ENCODE measurements around the gene AHRR. TPM values are rescaled to one million over a fixed set of nuclear protein-coding genes. Genes with fewer than 3 reads are reported as not detected.
A peak's percentile ranks its signal among the peaks of the same experiment; 100 is the strongest.
"Not testable (repeated sequence)": the region's sequence is repeated elsewhere in the genome, so short reads cannot be mapped to it uniquely, and the experiment has no call there.

The AHRR gene
- total RNA-seq (2021; fragmentation: NEBNext Ultra II Directional; extraction: Animal tissue kit (Norgen Biotek cat#: 25700)) = 10 to 100 TPM; 30.9 to 55.7 (median 51.9) TPM
- long read RNA-seq, partial matches to known transcripts = 0 of 30 reads
- long read RNA-seq, other reads (novel, unspliced or antisense) = 30 of 30 reads

DNA sequence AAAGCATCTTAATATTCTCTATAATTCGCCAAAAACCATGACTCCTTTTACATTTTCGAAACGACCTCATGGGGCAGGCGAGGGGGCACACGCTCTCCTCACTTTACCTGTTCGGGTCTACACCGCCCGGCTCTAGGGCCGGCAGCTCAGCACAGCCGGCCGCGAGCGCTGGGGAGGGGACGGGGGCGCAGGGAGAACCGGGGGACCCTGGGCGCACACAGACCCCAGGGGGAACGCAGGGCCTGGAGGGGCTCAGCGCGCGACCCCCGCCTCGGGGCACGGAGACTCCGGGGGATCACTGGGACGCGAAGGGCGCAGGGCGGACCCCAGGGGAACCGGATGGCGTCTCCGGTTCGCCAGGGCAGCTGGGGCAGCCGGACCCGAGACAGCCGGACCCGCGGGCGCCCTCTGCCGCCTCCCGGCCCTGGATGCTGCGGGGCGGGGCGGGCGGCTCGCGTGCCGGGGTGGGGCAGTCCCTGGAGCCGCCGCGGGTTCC, at the start of gene AHRR:
Gene AHRR (plus strand): TSS at position 485 of the 496 bp plus-strand sequence. CDS start 22,189 bp downstream, outside the sequence.
- Mint-ChIP-seq H3K27me3 (ENCODE audit: insufficient read depth) (peaks cover 8% of the 10 kb centered on the region), H3K36me3 (ENCODE audit: low read depth) (peaks cover 22% of the 10 kb centered on the region), H3K27ac (peak within 1 kb of the TSS; percentile 69), H3K4me1 (ENCODE audit: low read depth) (peaks cover 35% of the 10 kb centered on the region), H3K4me3 (peak within 1 kb of the TSS; percentile 87), H3K9me3 (no peaks in the 10 kb centered on the region)
- TF ChIP-seq, protein P1, sequence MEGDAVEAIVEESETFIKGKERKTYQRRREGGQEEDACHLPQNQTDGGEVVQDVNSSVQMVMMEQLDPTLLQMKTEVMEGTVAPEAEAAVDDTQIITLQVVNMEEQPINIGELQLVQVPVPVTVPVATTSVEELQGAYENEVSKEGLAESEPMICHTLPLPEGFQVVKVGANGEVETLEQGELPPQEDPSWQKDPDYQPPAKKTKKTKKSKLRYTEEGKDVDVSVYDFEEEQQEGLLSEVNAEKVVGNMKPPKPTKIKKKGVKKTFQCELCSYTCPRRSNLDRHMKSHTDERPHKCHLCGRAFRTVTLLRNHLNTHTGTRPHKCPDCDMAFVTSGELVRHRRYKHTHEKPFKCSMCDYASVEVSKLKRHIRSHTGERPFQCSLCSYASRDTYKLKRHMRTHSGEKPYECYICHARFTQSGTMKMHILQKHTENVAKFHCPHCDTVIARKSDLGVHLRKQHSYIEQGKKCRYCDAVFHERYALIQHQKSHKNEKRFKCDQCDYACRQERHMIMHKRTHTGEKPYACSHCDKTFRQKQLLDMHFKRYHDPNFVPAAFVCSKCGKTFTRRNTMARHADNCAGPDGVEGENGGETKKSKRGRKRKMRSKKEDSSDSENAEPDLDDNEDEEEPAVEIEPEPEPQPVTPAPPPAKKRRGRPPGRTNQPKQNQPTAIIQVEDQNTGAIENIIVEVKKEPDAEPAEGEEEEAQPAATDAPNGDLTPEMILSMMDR (IDR thresholded peaks at IDR 0.05) = peak; percentile 74
- DNase-seq = peak; percentile 59

DNA sequence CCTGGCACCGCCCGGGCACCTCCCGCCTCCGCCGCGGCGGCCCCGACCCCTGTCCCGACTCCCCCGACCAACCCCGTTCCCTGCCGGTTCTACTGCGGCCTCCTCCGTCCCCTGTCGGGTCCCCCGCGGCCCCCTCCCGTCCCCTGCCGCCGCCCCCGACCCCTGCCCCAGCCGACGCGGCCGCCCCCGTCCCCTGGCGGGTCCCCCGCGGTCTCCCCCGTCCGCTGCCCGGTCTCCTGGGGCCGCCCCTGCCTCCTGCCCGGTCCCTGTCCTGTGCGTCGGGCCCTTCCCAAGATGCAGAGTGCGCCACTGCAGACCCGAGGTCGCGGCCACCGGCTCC, 49.7 kb upstream of the AHRR start:
- Mint-ChIP-seq H3K4me1 (ENCODE audit: low read depth) (peaks cover 33% of the 10 kb centered on the region), H3K4me3 (peak overlapping the region; percentile 92; the same call in 1 of the 2 replicates), H3K27ac (peak overlapping the region; percentile 96), H3K36me3 (ENCODE audit: low read depth) (peaks cover 25% of the 10 kb centered on the region)
- not testable (repeated sequence) for H3K9me3 Mint-ChIP-seq; DNase-seq; H3K27me3 Mint-ChIP-seq (ENCODE audit: insufficient read depth)

DNA sequence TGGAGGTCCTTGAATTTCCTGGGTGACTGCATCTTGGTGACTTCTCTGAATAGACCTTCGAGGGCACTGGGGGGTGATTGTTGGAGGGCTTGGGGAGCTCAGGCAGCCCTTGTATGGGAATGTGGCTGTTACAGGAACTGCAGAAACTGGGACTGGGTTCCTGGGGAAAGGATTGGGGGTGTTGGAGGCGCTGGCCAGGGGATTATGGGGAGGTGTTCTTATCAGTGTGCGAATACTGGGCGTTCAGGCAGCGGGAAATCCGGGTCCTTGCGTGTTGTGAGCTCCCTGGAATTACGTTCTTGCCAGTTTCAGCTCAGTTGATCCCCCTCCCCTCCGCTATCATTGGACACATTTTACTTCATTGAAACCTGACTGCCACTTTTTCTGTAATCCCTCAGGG, 48.4 kb upstream of the AHRR start:
- peaks cover 33% of the 10 kb centered on the region for H3K4me1 Mint-ChIP-seq (ENCODE audit: low read depth)
- not testable (repeated sequence) for H3K27me3 Mint-ChIP-seq (ENCODE audit: insufficient read depth); H3K9me3 Mint-ChIP-seq; DNase-seq
- peak overlapping the region; percentile 79 for H3K4me3 Mint-ChIP-seq
- H3K36me3 Mint-ChIP-seq (ENCODE audit: low read depth) = peaks cover 18% of the 10 kb centered on the region
- H3K27ac Mint-ChIP-seq = peak overlapping the region; percentile 37

DNA sequence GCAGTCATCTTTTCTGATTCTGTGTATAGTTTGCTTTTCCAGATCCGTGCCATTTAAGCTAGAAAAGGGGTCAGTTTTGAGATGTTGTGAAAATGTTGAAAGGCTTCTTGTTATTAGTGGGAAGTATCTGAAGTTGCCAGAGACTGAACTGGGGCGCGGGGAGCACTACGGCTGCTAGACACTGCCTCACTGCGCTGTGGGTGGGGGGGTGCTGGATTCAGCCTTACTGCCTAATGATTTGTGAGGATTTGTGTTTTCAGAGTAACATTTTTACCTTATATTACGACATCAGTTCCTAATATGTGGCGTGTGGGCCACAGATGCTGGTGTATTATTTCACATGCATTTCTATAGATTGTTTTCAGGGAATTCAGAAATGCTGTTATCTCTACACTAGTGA, 48.0 kb upstream of the AHRR start:
- H3K27me3 Mint-ChIP-seq (ENCODE audit: insufficient read depth); DNase-seq; H3K9me3 Mint-ChIP-seq: not testable (repeated sequence)
- Mint-ChIP-seq H3K36me3 (ENCODE audit: low read depth) (peaks cover 18% of the 10 kb centered on the region), H3K4me1 (ENCODE audit: low read depth) (peaks cover 33% of the 10 kb centered on the region), H3K27ac (peak overlapping the region; percentile 37), H3K4me3 (peak overlapping the region; percentile 79)

DNA sequence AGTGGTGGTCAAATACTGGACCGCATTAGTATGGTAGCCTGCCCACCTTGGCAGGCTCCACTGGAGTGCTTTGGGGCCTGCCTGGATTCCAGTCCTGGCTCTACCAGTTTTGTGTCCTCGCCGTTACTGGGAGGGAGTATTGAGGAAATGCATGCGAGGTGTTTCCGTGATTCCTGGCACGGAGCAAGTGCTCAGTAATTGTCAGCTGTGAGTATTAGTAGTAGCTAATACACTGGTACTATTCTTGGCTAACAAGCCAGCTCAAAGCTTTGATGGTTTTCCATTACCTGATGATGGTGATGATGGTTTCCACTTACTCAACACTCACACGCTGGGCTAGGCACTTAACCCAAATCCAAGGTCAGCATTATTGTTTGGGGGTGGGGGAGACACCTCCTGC, 47.2 kb upstream of the AHRR start:
- H3K9me3 Mint-ChIP-seq; H3K27ac Mint-ChIP-seq; H3K27me3 Mint-ChIP-seq (ENCODE audit: insufficient read depth); DNase-seq; H3K4me3 Mint-ChIP-seq: not testable (repeated sequence)
- Mint-ChIP-seq H3K36me3 (ENCODE audit: low read depth) (peaks cover 22% of the 10 kb centered on the region), H3K4me1 (ENCODE audit: low read depth) (peaks cover 34% of the 10 kb centered on the region)

DNA sequence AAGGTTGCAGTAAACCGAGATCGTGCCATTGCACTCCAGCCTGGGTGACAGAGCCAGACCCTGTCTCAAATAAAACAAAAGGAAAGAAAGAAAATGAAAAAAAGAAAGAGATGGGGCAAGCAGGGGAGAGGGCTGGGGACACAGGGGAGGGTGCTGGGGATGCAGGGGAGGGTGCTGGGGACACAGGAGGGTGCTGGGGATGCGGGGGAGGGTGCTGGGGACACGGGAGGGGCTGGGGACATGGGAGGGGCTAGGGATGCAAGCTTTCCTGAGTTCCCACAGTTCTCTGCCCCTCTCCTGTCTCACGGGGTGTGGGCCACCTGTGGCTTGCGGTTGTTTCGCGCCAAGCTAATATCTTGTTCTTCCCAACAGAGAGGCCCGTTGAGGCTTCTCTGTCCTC, 42.9 kb upstream of the AHRR start:
- TF ChIP-seq, protein P1 (IDR thresholded peaks at IDR 0.05) = no peak
- Mint-ChIP-seq H3K4me1 (ENCODE audit: low read depth) (peaks cover 10% of the 10 kb centered on the region), H3K27me3 (ENCODE audit: insufficient read depth) (peaks cover 4% of the 10 kb centered on the region; the same call in 1 of the 2 replicates), H3K4me3 (no peak overlapping the region), H3K36me3 (ENCODE audit: low read depth) (peaks cover 40% of the 10 kb centered on the region), H3K9me3 (no peaks in the 10 kb centered on the region), H3K27ac (no peak overlapping the region)
- DNase-seq = no peak

DNA sequence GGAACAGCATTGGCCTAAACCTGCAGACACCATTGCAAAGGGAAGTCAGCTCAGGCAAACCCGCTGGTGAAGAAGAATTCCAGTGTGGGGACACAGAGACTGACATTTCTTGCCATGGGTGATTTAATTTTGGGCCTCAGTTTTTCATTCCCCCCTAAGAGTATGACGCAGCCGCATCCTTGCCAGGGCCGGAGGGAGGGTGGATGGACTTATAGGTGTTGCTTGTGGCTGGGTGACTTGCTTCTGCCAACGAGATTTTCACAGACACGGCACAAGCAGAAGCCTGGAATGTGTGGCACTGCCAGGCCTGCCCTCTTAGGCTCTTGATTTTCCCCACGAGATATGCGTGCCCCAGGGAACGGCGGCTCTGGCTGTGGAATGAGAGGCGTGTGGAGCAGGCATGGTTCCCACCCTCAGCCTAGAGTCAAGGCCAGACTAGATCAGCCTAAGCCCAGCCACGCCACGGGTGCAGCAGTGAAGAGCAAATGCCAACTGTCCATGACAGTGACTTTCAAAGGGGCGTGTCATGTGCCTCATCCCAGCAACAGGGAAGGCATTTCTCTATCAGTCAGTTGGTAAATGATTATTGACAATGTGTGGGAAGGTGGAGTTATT, 42.4 kb upstream of the AHRR start:
- not testable (repeated sequence) for H3K4me3 Mint-ChIP-seq; H3K27me3 Mint-ChIP-seq (ENCODE audit: insufficient read depth); H3K9me3 Mint-ChIP-seq; H3K4me1 Mint-ChIP-seq (ENCODE audit: low read depth); DNase-seq; H3K27ac Mint-ChIP-seq
- peaks cover 35% of the 10 kb centered on the region for H3K36me3 Mint-ChIP-seq (ENCODE audit: low read depth)

DNA sequence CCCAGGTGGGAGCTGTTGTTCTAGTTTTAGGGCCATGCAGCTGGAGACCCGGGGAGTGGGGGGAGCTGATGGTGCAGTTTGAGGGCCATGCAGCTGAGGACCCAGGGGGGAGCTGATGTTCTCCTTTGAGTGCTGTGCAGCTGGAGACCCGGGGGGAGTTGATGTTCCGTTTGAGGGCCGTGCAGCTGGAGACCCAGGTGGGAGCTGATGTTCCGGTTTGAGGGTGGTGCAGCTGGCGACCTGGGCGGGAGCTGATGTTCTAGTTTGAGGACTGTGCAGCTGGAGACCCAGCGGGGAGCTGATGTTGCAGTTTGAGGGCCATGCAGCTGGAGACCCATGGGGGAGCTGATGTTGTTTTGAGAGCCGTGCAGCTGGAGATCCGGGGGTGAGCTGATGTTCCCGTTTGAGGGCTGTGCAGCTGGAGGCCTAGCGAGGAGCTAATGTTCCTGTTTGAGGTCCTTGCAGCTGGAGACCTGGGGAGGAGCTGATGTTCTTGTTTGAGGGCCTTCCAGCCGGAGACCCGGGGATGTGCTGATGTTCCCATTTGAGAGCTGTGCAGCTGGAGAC, 35.4 kb upstream of the AHRR start:
- TF ChIP-seq, protein P1 (IDR thresholded peaks at IDR 0.05) = no peak

DNA sequence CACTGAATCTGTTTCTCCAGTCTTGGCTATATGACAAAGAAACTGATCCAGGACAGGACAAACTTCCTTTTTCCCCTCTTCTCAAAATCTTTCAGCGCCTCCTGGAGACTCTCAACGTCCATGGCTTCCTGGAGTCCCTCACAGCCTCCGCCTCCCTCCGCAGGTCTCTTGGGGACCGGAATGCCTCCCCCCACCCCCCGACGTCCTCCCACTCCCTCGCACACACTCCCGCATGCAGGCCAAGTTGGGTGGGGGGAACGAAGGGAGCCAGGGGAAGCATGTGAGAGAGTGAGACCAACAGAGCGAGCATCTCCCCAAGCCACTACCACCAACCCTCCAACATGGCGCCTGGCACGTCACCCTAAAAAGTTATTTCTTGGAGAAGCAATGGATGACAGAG, 31.3 kb upstream of the AHRR start:
- H3K9me3 Mint-ChIP-seq; H3K4me3 Mint-ChIP-seq; H3K4me1 Mint-ChIP-seq (ENCODE audit: low read depth); H3K27me3 Mint-ChIP-seq (ENCODE audit: insufficient read depth); H3K27ac Mint-ChIP-seq; DNase-seq: not testable (repeated sequence)
- peaks cover 20% of the 10 kb centered on the region for H3K36me3 Mint-ChIP-seq (ENCODE audit: low read depth)

More for the DNA sequence above, 35.4 kb upstream of the AHRR start:
- DNase-seq = no peak
- no peaks in the 10 kb centered on the region for H3K9me3 Mint-ChIP-seq
- H3K36me3 Mint-ChIP-seq (ENCODE audit: low read depth) = peaks cover 28% of the 10 kb centered on the region
- H3K4me1 Mint-ChIP-seq (ENCODE audit: low read depth) = peaks cover 13% of the 10 kb centered on the region; the same call in 1 of the 2 replicates
- no peak overlapping the region; the same call in 1 of the 2 replicates for H3K4me3 Mint-ChIP-seq
- no peak overlapping the region for H3K27ac Mint-ChIP-seq
- peaks cover 2% of the 10 kb centered on the region; the same call in 1 of the 2 replicates for H3K27me3 Mint-ChIP-seq (ENCODE audit: insufficient read depth)

DNA sequence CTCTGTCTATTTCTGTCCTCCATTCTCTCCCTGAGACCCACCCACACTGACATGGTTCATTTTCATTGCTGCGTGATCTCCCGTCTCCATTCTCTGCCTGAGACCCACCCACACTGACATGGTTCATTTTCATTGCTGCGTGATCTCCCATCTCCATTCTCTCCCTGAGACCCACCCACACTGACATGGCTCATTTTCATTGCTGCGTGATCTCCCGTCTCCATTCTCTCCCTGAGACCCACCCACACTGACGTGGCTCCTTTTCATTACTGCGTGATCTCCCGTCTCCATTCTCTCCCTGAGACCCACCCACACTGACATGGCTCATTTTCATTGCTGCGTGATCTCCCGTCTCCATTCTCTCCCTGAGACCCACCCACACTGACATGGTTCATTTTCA, 30.2 kb upstream of the AHRR start:
- DNase-seq; H3K27ac Mint-ChIP-seq; H3K27me3 Mint-ChIP-seq (ENCODE audit: insufficient read depth); H3K4me3 Mint-ChIP-seq; H3K9me3 Mint-ChIP-seq: not testable (repeated sequence)
- peaks cover 14% of the 10 kb centered on the region; the same call in 1 of the 2 replicates for H3K4me1 Mint-ChIP-seq (ENCODE audit: low read depth)
- H3K36me3 Mint-ChIP-seq (ENCODE audit: low read depth) = peaks cover 20% of the 10 kb centered on the region

DNA sequence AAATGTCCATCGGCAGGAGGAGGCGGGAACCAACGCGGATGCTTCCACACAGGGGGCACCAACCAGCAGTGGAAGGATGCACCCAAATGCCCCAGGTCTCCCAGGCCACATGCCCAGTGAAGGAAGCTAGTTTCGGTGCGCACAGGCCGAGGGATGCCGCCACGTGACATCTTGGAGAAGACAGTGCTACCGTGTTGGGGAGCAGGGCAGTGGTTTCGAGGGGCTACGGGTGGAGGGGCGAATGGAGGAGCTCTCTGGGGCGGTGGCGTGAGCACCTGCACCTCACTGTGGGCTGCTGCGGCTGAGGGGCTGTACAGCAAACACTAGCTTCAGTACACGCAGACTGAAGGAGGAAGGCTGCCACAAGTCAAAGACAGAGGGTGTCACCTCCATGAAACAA, 26.7 kb upstream of the AHRR start:
- H3K27me3 Mint-ChIP-seq (ENCODE audit: insufficient read depth); DNase-seq; H3K4me3 Mint-ChIP-seq; H3K9me3 Mint-ChIP-seq; H3K27ac Mint-ChIP-seq: not testable (repeated sequence)
- peaks cover 20% of the 10 kb centered on the region for H3K36me3 Mint-ChIP-seq (ENCODE audit: low read depth)
- peaks cover 20% of the 10 kb centered on the region; the same call in 1 of the 2 replicates for H3K4me1 Mint-ChIP-seq (ENCODE audit: low read depth)

Data from HFFc6 (cell line).